ENCODE measurements around the gene FAM120AOS. TPM values are rescaled to one million over a fixed set of nuclear protein-coding genes. Genes with fewer than 3 reads are reported as not detected.

The FAM120AOS gene
- total and polyA plus RNA-seq, 12 donors, result 21.1 to 39.9 (median 31.5) TPM

DNA sequence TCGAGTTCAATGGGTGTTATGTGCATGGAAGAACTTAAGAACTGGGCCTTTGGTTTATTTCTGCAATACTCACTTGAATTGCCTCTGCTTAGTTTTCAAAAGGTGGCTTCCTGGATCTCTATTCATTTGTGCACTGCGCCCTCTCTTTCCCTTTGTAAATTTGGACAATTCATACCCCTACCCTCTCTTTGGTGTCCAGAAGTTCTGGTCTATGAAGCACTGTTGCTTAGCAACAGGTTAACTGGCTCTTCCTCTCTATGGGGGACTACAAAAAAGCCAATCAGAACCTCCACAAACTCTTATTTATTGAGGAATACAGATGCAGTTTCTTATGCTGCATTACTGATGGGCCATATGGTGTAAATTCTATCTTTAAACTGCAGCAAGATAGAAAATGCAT, 15.4 kb downstream of the FAM120AOS start:
- no peak overlapping the region for H3K27ac ChIP-seq
- DNase-seq (no peak), ATAC-seq (no peak)
- intact Hi-C loops (cut with DNase I), result no loop called here
- 92 to 94% methylated on average over 2 of the region's 2 CpGs for WGBS, 2 donors
- no peaks in the 10 kb centered on the region for H3K36me3 ChIP-seq
- no peaks in the 10 kb centered on the region for H3K27me3 ChIP-seq
- H3K4me3 ChIP-seq, result no peak overlapping the region
- TF ChIP-seq CTCF (IDR thresholded peaks at IDR 0.05), result no peak
- no peaks in the 10 kb centered on the region for H3K4me1 ChIP-seq
- H3K9me3 ChIP-seq, result no peaks in the 10 kb centered on the region

DNA sequence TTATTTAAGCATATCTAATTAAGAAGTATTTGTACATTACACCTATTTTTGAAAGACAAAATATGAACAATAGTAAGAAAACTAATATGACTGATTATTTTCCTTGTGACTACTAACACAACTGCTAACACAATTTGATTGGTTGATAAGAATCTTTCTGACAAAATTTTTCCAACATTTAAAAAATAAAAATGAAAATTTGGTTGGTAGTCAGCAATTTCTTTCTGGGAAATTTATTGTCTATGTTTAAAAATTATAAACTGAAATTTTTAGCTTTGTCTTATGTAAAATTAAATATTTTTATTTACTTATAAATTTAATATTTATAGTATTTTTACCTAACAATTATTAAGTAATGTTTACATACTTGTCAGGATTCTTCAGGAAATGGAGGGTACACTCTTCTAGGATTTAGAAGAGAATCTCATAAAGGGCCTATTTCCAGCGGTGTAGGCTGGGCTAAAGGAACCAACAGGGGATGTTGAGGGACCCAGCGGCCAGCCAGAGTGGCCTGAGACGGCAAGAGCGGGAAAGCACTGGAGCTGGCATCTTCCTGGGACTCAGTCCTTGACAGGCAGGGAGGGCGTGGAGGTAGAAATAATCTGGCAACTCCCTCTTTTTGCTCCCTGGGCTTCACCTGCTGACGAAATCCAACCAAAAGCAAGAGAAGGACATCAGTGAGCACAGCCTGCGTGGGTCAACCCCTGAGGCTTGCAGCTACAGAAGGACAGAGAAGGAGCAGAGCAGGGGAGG, 16.6 kb downstream of the FAM120AOS start:
- Histone ChIP-seq H3K4me3 (no peak overlapping the region), H3K4me1 (no peaks in the 10 kb centered on the region)
- intact Hi-C loops (cut with DNase I), result no loop called here

DNA sequence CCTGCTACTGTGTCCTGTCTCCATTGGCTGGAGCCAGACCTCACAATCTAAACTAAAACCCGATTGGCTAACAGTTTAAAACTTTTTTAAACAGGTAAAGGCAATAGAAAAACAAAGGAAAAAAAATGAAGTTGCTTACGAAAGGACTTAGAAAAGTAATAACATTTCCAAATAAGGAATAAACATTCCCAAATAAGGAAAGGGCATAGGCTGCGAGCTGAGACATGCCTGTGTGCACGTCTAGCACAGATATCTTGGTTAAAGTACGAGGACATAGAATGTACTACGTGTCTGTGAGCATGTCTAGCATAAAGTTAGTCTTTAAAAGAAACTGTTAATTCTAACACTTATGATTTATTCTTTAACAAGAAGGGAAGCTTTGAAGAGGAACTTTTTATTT, 17.2 kb downstream of the FAM120AOS start:
- no peaks in the 10 kb centered on the region for H3K4me1 ChIP-seq
- no peaks in the 10 kb centered on the region for H3K36me3 ChIP-seq
- no peak for TF ChIP-seq CTCF (IDR thresholded peaks at IDR 0.05)
- no peak overlapping the region for H3K4me3 ChIP-seq
- no peak for ATAC-seq
- no peaks in the 10 kb centered on the region for H3K27me3 ChIP-seq
- no peak overlapping the region for H3K27ac ChIP-seq
- no peaks in the 10 kb centered on the region for H3K9me3 ChIP-seq
- intact Hi-C loops (cut with DNase I), result no loop called here
- DNase-seq, result no peak
- 82 to 92% methylated on average over 6 of the region's 6 CpGs for WGBS, 2 donors

More for the DNA sequence above, 16.6 kb downstream of the FAM120AOS start:
- no peak for TF ChIP-seq CTCF (IDR thresholded peaks at IDR 0.05)
- 91 to 95% methylated on average over 7 of the region's 7 CpGs for WGBS, 2 donors
- no peak overlapping the region for H3K27ac ChIP-seq
- DNase-seq (no peak), ATAC-seq (no peak)
- no peaks in the 10 kb centered on the region for H3K27me3 ChIP-seq
- H3K36me3 ChIP-seq, result no peaks in the 10 kb centered on the region
- no peaks in the 10 kb centered on the region for H3K9me3 ChIP-seq

DNA sequence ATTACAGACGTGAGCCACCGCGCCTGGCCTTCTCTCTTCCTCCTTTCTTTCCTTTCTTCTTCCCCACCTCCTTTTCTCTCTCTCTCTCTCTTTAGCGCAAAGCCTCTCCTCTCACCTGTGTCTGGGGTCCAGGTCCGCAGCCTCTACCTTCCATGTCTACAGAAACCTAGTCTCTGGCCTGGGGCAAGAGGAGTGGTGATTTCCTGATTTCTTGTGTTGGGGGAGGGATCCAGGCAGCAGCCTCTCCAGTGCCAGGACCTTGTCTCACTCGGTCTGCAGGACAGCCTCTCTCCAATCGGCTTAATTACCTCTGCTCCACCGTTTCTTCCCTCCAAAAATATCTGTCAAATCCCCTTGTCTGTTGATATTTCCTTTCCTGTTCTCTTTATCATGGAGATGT, 18.0 kb downstream of the FAM120AOS start:
- WGBS, 2 donors, result 86% methylated on average over 8 of the region's 8 CpGs
- H3K27me3 ChIP-seq, result no peaks in the 10 kb centered on the region
- ATAC-seq (no peak), DNase-seq (no peak)
- no peaks in the 10 kb centered on the region for H3K36me3 ChIP-seq
- TF ChIP-seq CTCF (IDR thresholded peaks at IDR 0.05), result no peak
- no peaks in the 10 kb centered on the region for H3K4me1 ChIP-seq
- no peak overlapping the region for H3K27ac ChIP-seq
- intact Hi-C loops (cut with DNase I), result no loop called here
- H3K4me3 ChIP-seq, result no peak overlapping the region
- no peaks in the 10 kb centered on the region for H3K9me3 ChIP-seq
